Spleen (tissue), 11 donors: ENCODE data around the gene PRPS1. TPM values are rescaled to one million over a fixed set of nuclear protein-coding genes. Genes with fewer than 3 reads are reported as not detected.

Experiments used
- DNase-seq: peaks from one replicate; pipeline ENCODE4 v3.0.0-alpha.2; 2020
- H3K27ac ChIP-seq, 8 donors: fragments of 200-600 bp; sonication (generic) in 7 of 8; 1 replicate in 4 of 8; 2 replicates in 4 of 8; pipeline versions ENCODE4 v1.5.0 to v1.8.0; 2016 to 2021; ENCODE audit warnings: inconsistent platforms in 4 of 8, mild to moderate bottlenecking in 4 of 8, moderate library complexity in 1 of 8
- H3K27me3 ChIP-seq, 7 donors: fragments of 200-600 bp; sonication (generic) in 6 of 7; replicated peaks in 1 of 7; 1 replicate in 4 of 7; 2 replicates in 3 of 7; pipeline versions ENCODE4 v1.5.0 to v1.8.0; 2016 to 2021; ENCODE audit warnings: inconsistent platforms in 3 of 7, mild to moderate bottlenecking in 1 of 7
- H3K36me3 ChIP-seq, 6 donors: fragments of 200-600 bp; sonication (generic) in 5 of 6; 1 replicate in 4 of 6; 2 replicates in 2 of 6; pipeline versions ENCODE4 v1.5.0 to v1.8.0; 2016 to 2021; ENCODE audit warnings: inconsistent platforms in 2 of 6
- H3K4me1 ChIP-seq, 6 donors: fragments of 200-600 bp; sonication (generic) in 5 of 6; 1 replicate in 3 of 6; 2 replicates in 3 of 6; pipeline versions ENCODE4 v1.5.0 to v1.8.0; 2016 to 2021; ENCODE audit warnings: inconsistent platforms in 3 of 6
- H3K4me3 ChIP-seq, 8 donors: fragments of 200-600 bp; sonication (generic) in 7 of 8; 1 replicate in 4 of 8; 2 replicates in 4 of 8; pipeline versions ENCODE4 v1.5.0 to v1.8.0; 2016 to 2021; ENCODE audit warnings: inconsistent platforms in 4 of 8, mild to moderate bottlenecking in 4 of 8, moderate library complexity in 2 of 8
- H3K9me3 ChIP-seq, 8 donors: fragments of 200-600 bp; sonication (generic) in 7 of 8; 1 replicate in 4 of 8; 2 replicates in 4 of 8; pipeline versions ENCODE4 v1.5.0 to v1.8.0; 2016 to 2021; ENCODE audit warnings: inconsistent platforms in 4 of 8
- CTCF ChIP-seq, 11 experiments: fragments of 200-600 bp in 7 of 11; fragments of 450-650 bp in 4 of 11; sonication (generic) in 4 of 11; IDR thresholded peaks in 8 of 11; conservative IDR thresholded peaks in 3 of 11; 1 replicate in 7 of 11; 2 replicates in 4 of 11; pipeline versions ENCODE4 v1.4.0 to v1.8.0; 2016 to 2021; ENCODE audit warnings: antibody characterized with exemption in 11 of 11, inconsistent platforms in 4 of 11, mild to moderate bottlenecking in 1 of 11
- POLR2A ChIP-seq, 3 donors: fragments of 450-650 bp; IDR thresholded peaks; one replicate each; pipeline ENCODE4 v1.5.1; 2017; ENCODE audit warnings: antibody characterized with exemption in 3 of 3, mild to moderate bottlenecking in 1 of 3
- POLR2AphosphoS5 ChIP-seq, 3 donors: sonication (generic); formaldehyde crosslinking; IDR thresholded peaks; one replicate each; pipeline ENCODE4 v1.5.1; 2017; ENCODE audit warnings: antibody characterized with exemption in 3 of 3
- WGBS, 5 donors: extraction: QIAGEN DNeasy Blood & Tissue Kit in 3 of 5; methylation state at CpG; one replicate each; pipeline versions ENCODE4 v1.1.5 to v1.1.7; 2013 to 2018; 5-methylcytosine and 5-hydroxymethylcytosine counted together
- intact Hi-C: fragments of 100-400 bp; cut with DNase I; formaldehyde crosslinking; loops from one replicate; pipeline ENCODE4 v1.15.0; 2023; ENCODE audit warnings: low total_unique reads
- polyA plus RNA-seq, 3 donors: library from polyadenylated mRNA; stranded (reverse); fragments of 200-250 nt; gene quantifications; one replicate each; pipeline ENCODE4 v1.2.1, GENCODE V29; 2013
- total RNA-seq, 7 donors: library from RNA; depleted of rRNA in 3 of 7; stranded (reverse); fragments of >200 nt in 3 of 7; fragmentation: NEBNext Ultra II Directional in 4 of 7; extraction: Animal tissue kit (Norgen Biotek cat#: 25700) in 4 of 7; gene quantifications; one replicate each; pipeline versions ENCODE4 v1.1.0 to v1.2.1, GENCODE V29; 2016 to 2021
- donor health status: healthy with polysubstance abuse.
- donor health status: DM: no; HTN: no; CAD: no; lungs with moderate emphysema.
- donor health status: DM: no; HTN: no; CAD: no.
- donor health status: Bipolar disorder and iron deficiency.
- donor health status: healthy.
- donor health status: DM: no; HTN: no; CAD: no.
- donor health status: DM: yes; HTN: yes; CAD: no.

The PRPS1 gene
- total and polyA plus RNA-seq, 10 donors: 15.0 to 47.6 (median 36.1) TPM

- 57 to 78% (median 61%) methylated on average over 4 of the region's 4 CpGs for WGBS, 5 donors
- Histone ChIP-seq H3K27ac (no peak overlapping the region), H3K9me3 (no peaks in the 10 kb centered on the region), H3K4me1 (no peaks in the 10 kb centered on the region), H3K27me3 (peaks cover 0 to 14% (median 0%) of the 10 kb centered on the region in 7 donors), H3K36me3 (no peaks in the 10 kb centered on the region), H3K4me3 (no peak overlapping the region)
- no peak for DNase-seq
- intact Hi-C loops: no loop called here
- TF ChIP-seq POLR2AphosphoS5 (IDR thresholded peaks at IDR 0.05) (no peak), POLR2A (IDR thresholded peaks at IDR 0.05) (no peak), CTCF (IDR thresholded peaks at IDR 0.05 in 8 of 11, conservative IDR thresholded peaks at IDR 0.05 in 3 of 11) (no peak)
Measured at GRCh38 chrX:107596651-107597050, 31.7 kb upstream of the PRPS1 start.

- TF ChIP-seq POLR2AphosphoS5 (IDR thresholded peaks at IDR 0.05) (no peak), POLR2A (IDR thresholded peaks at IDR 0.05) (no peak), CTCF (IDR thresholded peaks at IDR 0.05 in 8 of 11, conservative IDR thresholded peaks at IDR 0.05 in 3 of 11) (no peak)
- no peaks in the 10 kb centered on the region for H3K4me1 ChIP-seq
- intact Hi-C loops: no loop called here
- H3K27me3 ChIP-seq: peaks cover 0 to 14% (median 0%) of the 10 kb centered on the region in 7 donors
- H3K9me3 ChIP-seq: no peaks in the 10 kb centered on the region
- no peaks in the 10 kb centered on the region for H3K36me3 ChIP-seq
- no peak for DNase-seq
- WGBS, 5 donors: 85 to 96% (median 95%) methylated on average over 4 to 13 of the region's 13 CpGs
- H3K27ac ChIP-seq: no peak overlapping the region
- no peak overlapping the region for H3K4me3 ChIP-seq
Measured at GRCh38 chrX:107597264-107597663, 31.0 kb upstream of the PRPS1 start.

- H3K27ac ChIP-seq: no peak overlapping the region
- H3K4me3 ChIP-seq: no peak overlapping the region
- H3K4me1 ChIP-seq: no peaks in the 10 kb centered on the region
- WGBS, 5 donors: 50 to 100% (median 92%) methylated on average over 1 to 10 of the region's 10 CpGs
- H3K36me3 ChIP-seq: no peaks in the 10 kb centered on the region
- DNase-seq: no peak
- H3K9me3 ChIP-seq: no peaks in the 10 kb centered on the region
- intact Hi-C loops: no loop called here
- no peak for TF ChIP-seq POLR2AphosphoS5 (IDR thresholded peaks at IDR 0.05)
- no peak for TF ChIP-seq POLR2A (IDR thresholded peaks at IDR 0.05)
- no peak for TF ChIP-seq CTCF (IDR thresholded peaks at IDR 0.05 in 8 of 11, conservative IDR thresholded peaks at IDR 0.05 in 3 of 11)
- peaks cover 0 to 14% (median 0%) of the 10 kb centered on the region in 7 donors for H3K27me3 ChIP-seq
Measured at GRCh38 chrX:107597791-107598190, 30.5 kb upstream of the PRPS1 start.

GRCh38 chrX:107599450-107599861 lies 28.9 kb upstream of the PRPS1 start:
- Histone ChIP-seq H3K4me3 (no peak overlapping the region), H3K36me3 (no peaks in the 10 kb centered on the region), H3K9me3 (no peaks in the 10 kb centered on the region), H3K4me1 (no peaks in the 10 kb centered on the region), H3K27me3 (peaks cover 0 to 14% (median 0%) of the 10 kb centered on the region in 7 donors), H3K27ac (no peak overlapping the region)
- DNase-seq: no peak
- WGBS, 5 donors: 59 to 87% (median 70%) methylated on average over 4 to 5 of the region's 5 CpGs
- intact Hi-C loops: no loop called here
- TF ChIP-seq POLR2AphosphoS5 (IDR thresholded peaks at IDR 0.05) (no peak), POLR2A (IDR thresholded peaks at IDR 0.05) (no peak), CTCF (IDR thresholded peaks at IDR 0.05 in 8 of 11, conservative IDR thresholded peaks at IDR 0.05 in 3 of 11) (no peak)
